H1 (cell line): ENCODE data around the gene SCUBE2. TPM values are rescaled to one million over a fixed set of nuclear protein-coding genes. Genes with fewer than 3 reads are reported as not detected.

ENCODE experiments used
- CTCF ChIA-PET: fragments of 300-600 bp; sonication (Branson Sonifier 250); formaldehyde crosslinking; loops from one replicate; lab custom pipeline; 2021; ENCODE audit not compliant: partially characterized antibody; lab: Charles Lee
- POLR2A ChIA-PET: fragments of 300-600 bp; sonication (Branson Sonifier 250); formaldehyde crosslinking; loops from one replicate; lab custom pipeline; 2021; ENCODE audit warnings: inconsistent platforms; ENCODE audit not compliant: partially characterized antibody; lab: Charles Lee
- DNase-seq, 2 experiments: peaks; one replicate each; pipeline versions ENCODE4 v3.0.0 to v3.0.0-alpha.2; 2010 to 2022; ENCODE audit warnings: low spot score in 2 of 2, low read depth in 1 of 2, mixed read lengths in 1 of 2
- FAIRE-seq: peaks from 2 replicates; lab custom pipeline; 2011; peaks lifted over from hg19 to GRCh38; lab: Jason Lieb, UNC
- H2AFZ ChIP-seq: 2 replicates; pipeline ENCODE4 v1.8.1; 2012; ENCODE audit warnings: low read length, inconsistent platforms
- H2AK5ac ChIP-seq: 2 replicates; pipeline ENCODE4 v1.6.1; 2013; ENCODE audit warnings: low read depth, low read length
- H2BK120ac ChIP-seq: replicated peaks from 2 replicates; pipeline ENCODE3; 2013; ENCODE audit warnings: low read depth, low read length, inconsistent platforms
- H2BK12ac ChIP-seq: 2 replicates; pipeline ENCODE4 v1.6.1; 2013; ENCODE audit warnings: low read depth, low read length
- H2BK15ac ChIP-seq: 2 replicates; pipeline ENCODE4 v1.6.1; 2013; ENCODE audit warnings: low read length
- H2BK20ac ChIP-seq: 2 replicates; pipeline ENCODE4 v1.6.1; 2013; ENCODE audit warnings: low read length
- H2BK5ac ChIP-seq: 2 replicates; pipeline ENCODE4 v1.6.1; 2013; ENCODE audit warnings: low read depth, low read length
- H3K14ac ChIP-seq: 2 replicates; pipeline ENCODE4 v1.6.1; 2013; ENCODE audit warnings: inconsistent platforms; ENCODE audit not compliant: insufficient read length
- H3K18ac ChIP-seq: 2 replicates; pipeline ENCODE4 v1.6.1; 2013; ENCODE audit warnings: low read length; ENCODE audit errors: extremely low read depth
- H3K23ac ChIP-seq: 2 replicates; pipeline ENCODE4 v1.6.1; 2013; ENCODE audit warnings: inconsistent platforms; ENCODE audit not compliant: insufficient read length
- H3K23me2 ChIP-seq: 2 replicates; pipeline ENCODE4 v1.6.1; 2013; ENCODE audit warnings: low read depth, low read length
- H3K27ac ChIP-seq: 2 replicates; pipeline ENCODE4 v1.6.1; 2011; ENCODE audit warnings: low read depth, low read length, inconsistent platforms
- H3K27me3 ChIP-seq, 4 experiments: replicated peaks in 1 of 4; 1 replicate in 1 of 4; 2 replicates in 3 of 4; pipeline versions ENCODE4 v1.6.1 to v1.8.1; 2011 to 2013; ENCODE audit warnings: low read length in 3 of 4, mild to moderate bottlenecking in 3 of 4, inconsistent platforms in 2 of 4, mixed read lengths in 2 of 4, moderate library complexity in 1 of 4; ENCODE audit not compliant: control insufficient read depth in 3 of 4, insufficient read depth in 3 of 4; ENCODE audit errors: extremely low read depth in 1 of 4
- H3K36me3 ChIP-seq, 4 experiments: 2 replicates each; pipeline versions ENCODE4 v1.6.1 to v1.8.1; 2011 to 2013; ENCODE audit warnings: mild to moderate bottlenecking in 4 of 4, low read length in 3 of 4, moderate library complexity in 2 of 4, control low read depth in 1 of 4, inconsistent platforms in 1 of 4; ENCODE audit not compliant: insufficient read depth in 4 of 4, control insufficient read depth in 2 of 4
- H3K4ac ChIP-seq: replicated peaks from 2 replicates; pipeline ENCODE3; 2013; ENCODE audit warnings: low read length, low read depth, mixed read lengths, inconsistent platforms; ENCODE audit not compliant: insufficient read length
- H3K4me1 ChIP-seq, 4 experiments: replicated peaks in 1 of 4; 1 replicate in 1 of 4; 2 replicates in 3 of 4; pipeline versions ENCODE4 v1.6.1 to v1.8.1; 2011 to 2013; ENCODE audit warnings: low read length in 3 of 4, inconsistent platforms in 2 of 4, mixed read lengths in 1 of 4; ENCODE audit not compliant: insufficient read depth in 4 of 4, control insufficient read depth in 3 of 4
- H3K4me2 ChIP-seq, 2 experiments: 2 replicates each; pipeline versions ENCODE4 v1.6.1 to v1.8.1; 2011 to 2013; ENCODE audit warnings: low read depth in 2 of 2, low read length in 2 of 2, control low read depth in 1 of 2, inconsistent platforms in 1 of 2, mild to moderate bottlenecking in 1 of 2; ENCODE audit not compliant: insufficient read depth in 1 of 2
- H3K4me3 ChIP-seq, 4 experiments: fragments of 200-600, 300-600 bp in 1 of 4; sonication (generic), shearing (Covaris generic), sonication (Bioruptor Twin) in 1 of 4; 2 replicates each; pipeline versions ENCODE4 v1.5.1 to v1.8.1; 2011 to 2016; ENCODE audit warnings: low read length in 4 of 4, low read depth in 3 of 4, control low read depth in 2 of 4, inconsistent platforms in 2 of 4, mild to moderate bottlenecking in 2 of 4, mixed read lengths in 1 of 4, moderate library complexity in 1 of 4; ENCODE audit not compliant: insufficient read depth in 2 of 4; ENCODE audit errors: extremely low read depth in 1 of 4
- H3K56ac ChIP-seq: replicated peaks from 2 replicates; pipeline ENCODE3; 2013; ENCODE audit warnings: low read depth, mild to moderate bottlenecking, mixed read lengths, low read length, inconsistent platforms; ENCODE audit not compliant: insufficient read length
- H3K79me1 ChIP-seq: 2 replicates; pipeline ENCODE4 v1.6.1; 2013; ENCODE audit warnings: low read depth, low read length, control low read depth
- H3K79me2 ChIP-seq, 2 experiments: 2 replicates each; pipeline versions ENCODE4 v1.6.1 to v1.8.1; 2012 to 2013; ENCODE audit warnings: low read length in 2 of 2, mild to moderate bottlenecking in 2 of 2, inconsistent platforms in 1 of 2; ENCODE audit not compliant: insufficient read depth in 2 of 2, control insufficient read depth in 1 of 2
- H3K9ac ChIP-seq, 4 experiments: replicated peaks in 1 of 4; 1 replicate in 1 of 4; 2 replicates in 3 of 4; pipeline versions ENCODE4 v1.6.1 to v1.8.1; 2011 to 2013; ENCODE audit warnings: low read depth in 3 of 4, low read length in 3 of 4, control low read depth in 2 of 4, mild to moderate bottlenecking in 2 of 4, moderate library complexity in 2 of 4, inconsistent platforms in 1 of 4; ENCODE audit errors: extremely low read depth in 1 of 4
- H3K9me3 ChIP-seq, 2 experiments: 2 replicates each; pipeline versions ENCODE4 v1.6.1 to v1.8.1; 2012 to 2013; ENCODE audit warnings: mild to moderate bottlenecking in 2 of 2, moderate library complexity in 2 of 2, control low read depth in 1 of 2, inconsistent platforms in 1 of 2, low read depth in 1 of 2, low read length in 1 of 2, mixed read lengths in 1 of 2; ENCODE audit not compliant: insufficient read depth in 2 of 2
- H4K20me1 ChIP-seq, 2 experiments: replicated peaks in 1 of 2; 2 replicates each; pipeline versions ENCODE3 to v1.8.1; 2011 to 2013; ENCODE audit warnings: inconsistent platforms in 2 of 2, low read length in 2 of 2, mild to moderate bottlenecking in 1 of 2; ENCODE audit not compliant: insufficient read depth in 2 of 2, control insufficient read depth in 1 of 2
- H4K5ac ChIP-seq: 2 replicates; pipeline ENCODE4 v1.6.1; 2013; ENCODE audit warnings: low read length, low read depth, mixed read lengths, inconsistent platforms; ENCODE audit not compliant: insufficient read length
- H4K8ac ChIP-seq: 2 replicates; pipeline ENCODE4 v1.8.0; 2013; ENCODE audit warnings: mild to moderate bottlenecking, moderate library complexity, low read length, inconsistent platforms; ENCODE audit not compliant: insufficient read depth; ENCODE audit errors: extremely low read depth
- H4K91ac ChIP-seq: replicated peaks from 2 replicates; pipeline ENCODE3; 2013; ENCODE audit warnings: low read length, mixed read lengths, inconsistent platforms; ENCODE audit not compliant: insufficient read length
- RAD21 ChIP-seq, 2 experiments: IDR thresholded peaks in 1 of 2; conservative IDR thresholded peaks in 1 of 2; 2 replicates each; pipeline ENCODE4 v1.6.1; 2011; ENCODE audit warnings: low read depth in 2 of 2, low read length in 2 of 2, improper control_type of control experiment in 1 of 2, inconsistent platforms in 1 of 2, mild to moderate bottlenecking in 1 of 2, moderate library complexity in 1 of 2
- SIN3A ChIP-seq, 2 experiments: IDR thresholded peaks in 1 of 2; conservative IDR thresholded peaks in 1 of 2; 2 replicates each; pipeline ENCODE4 v1.6.1; 2011 to 2012; ENCODE audit warnings: low read length in 2 of 2, improper control_type of control experiment in 1 of 2, low read depth in 1 of 2, mild to moderate bottlenecking in 1 of 2
- YY1 ChIP-seq: IDR thresholded peaks from 2 replicates; pipeline ENCODE4 v1.6.1; 2011; ENCODE audit warnings: low read depth, mild to moderate bottlenecking, low read length
- WGBS, 2 experiments: shearing (Covaris generic) in 1 of 2; methylation state at CpG; one replicate each; pipeline versions ENCODE4 v1.1.6 to v1.1.7; 2013 to 2015; ENCODE audit warnings: low lambda C conversion rate in 2 of 2, mixed read lengths in 2 of 2, inconsistent platforms in 1 of 2, low coverage in 1 of 2, missing lambda C conversion rate in 1 of 2; ENCODE audit not compliant: insufficient replicate concordance in 2 of 2, insufficient coverage in 1 of 2, insufficient read length in 1 of 2; ENCODE audit errors: extremely low coverage in 1 of 2, missing lambda C conversion rate in 1 of 2; 5-methylcytosine and 5-hydroxymethylcytosine counted together
- polyA plus RNA-seq, 7 experiments: library from polyadenylated mRNA; depleted of rRNA in 3 of 7; stranded (reverse) in 5 of 7; unstranded in 2 of 7; fragments of >200 nt in 5 of 7; fragments of 200-250 nt in 2 of 7; gene quantifications; 1 replicate in 5 of 7; 2 replicates in 1 of 7; 4 replicates in 1 of 7; pipeline versions ENCODE4 v1.2.1 to v1.2.3, GENCODE V29; 2011 to 2013; ENCODE audit warnings: missing spikeins in 2 of 7, mixed read lengths in 2 of 7
- total RNA-seq: library from RNA; stranded (reverse); fragmentation: NEBNext Ultra II Directional; extraction: Animal tissue kit (Norgen Biotek cat#: 25700); gene quantifications from 2 replicates; pipeline ENCODE4 v1.2.1, GENCODE V29; 2021
- TF ChIP-seq, protein P1 (sequence below), 3 experiments: IDR thresholded peaks; 1 replicate in 2 of 3; 2 replicates in 1 of 3; pipeline versions ENCODE4 v1.5.1 to v1.6.1; 2011; ENCODE audit warnings: low read length in 3 of 3, mild to moderate bottlenecking in 3 of 3, inconsistent platforms in 2 of 3, low read depth in 1 of 3, moderate library complexity in 1 of 3; ENCODE audit not compliant: insufficient read depth in 1 of 3; ENCODE audit errors: control extremely low read depth in 1 of 3

The SCUBE2 gene
- total and polyA plus RNA-seq, 2 of the 8 experiments (the other 6 are each of a cell fraction or from before 2014, with no cell fraction given) = 0.29 to 1.2 TPM

DNA sequence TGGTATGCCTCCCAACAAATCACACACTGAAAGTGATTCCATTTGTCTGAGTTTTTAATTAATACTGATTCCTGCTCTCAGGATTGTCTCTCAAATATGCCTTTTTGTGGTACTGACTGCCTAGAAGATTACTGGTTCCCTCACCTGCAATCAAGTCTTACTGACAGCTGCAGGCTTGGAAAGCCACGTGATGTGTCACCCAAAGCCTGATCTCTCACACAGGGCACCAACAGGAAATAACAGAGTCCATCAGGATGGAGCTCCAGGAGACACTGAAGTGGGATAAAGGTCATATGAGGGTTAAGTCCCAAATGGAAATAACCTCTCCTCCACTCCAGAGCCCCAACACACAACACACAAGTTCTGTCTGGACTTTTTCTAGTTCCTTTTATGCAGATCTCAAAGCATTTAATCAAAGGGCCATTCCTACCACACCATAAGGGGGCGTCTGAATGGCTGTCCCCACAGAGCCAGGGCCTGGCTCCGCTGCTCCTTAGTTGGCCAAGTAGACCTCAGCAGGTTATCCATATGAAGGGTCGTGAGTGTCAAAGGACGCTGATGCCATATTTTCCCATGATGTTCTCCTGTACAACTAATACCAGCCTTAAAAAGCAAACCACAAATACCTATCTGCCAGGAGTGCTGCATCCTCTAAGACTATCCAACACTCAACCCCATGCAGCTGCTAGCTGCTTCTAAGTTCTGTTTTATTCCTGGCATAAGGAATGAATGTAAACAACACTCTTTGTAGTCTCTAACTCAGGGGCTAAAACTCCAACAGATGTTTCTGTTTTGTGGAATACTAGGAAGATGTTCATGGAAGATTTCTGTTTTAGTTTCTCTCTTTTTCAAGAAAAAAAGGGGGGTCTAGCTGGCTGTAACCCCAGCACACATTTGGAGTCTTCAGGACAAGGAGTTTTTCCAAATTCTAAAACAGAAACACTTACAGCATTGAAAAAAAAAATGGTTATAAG lies 13.0 kb downstream of the SCUBE2 start:
- Histone ChIP-seq H3K9me3 (no peaks in the 10 kb centered on the region), H3K79me1 (no peaks in the 10 kb centered on the region), H2BK5ac (no peak overlapping the region), H3K4ac (no peak overlapping the region), H3K9ac (no peak overlapping the region), H3K23ac (no peak overlapping the region), H2BK12ac (no peak overlapping the region), H3K4me3 (no peak overlapping the region), H3K36me3 (no peaks in the 10 kb centered on the region), H3K27me3 (no peaks in the 10 kb centered on the region), H2AFZ (no peak overlapping the region), H3K18ac (no peak overlapping the region), H4K20me1 (no peaks in the 10 kb centered on the region)
- POLR2A ChIA-PET = no interaction called here
- DNase-seq = peak in 1 of 2 experiments; percentile 46
- TF ChIP-seq SIN3A (conservative IDR thresholded peaks at IDR 0.05 in 1 of 2, IDR thresholded peaks at IDR 0.05 in 1 of 2; ENCODE audit: low read depth in 1 of 2, low read length in 2 of 2) = no peak
- TF ChIP-seq YY1 = no peak
- peak; percentile 26 to 52; a peak in 3 of 4 replicates for TF ChIP-seq RAD21 (IDR thresholded peaks at IDR 0.05 in 1 of 2, conservative IDR thresholded peaks at IDR 0.05 in 1 of 2; ENCODE audit: low read depth in 2 of 2, low read length in 2 of 2)
- TF ChIP-seq, protein P1, sequence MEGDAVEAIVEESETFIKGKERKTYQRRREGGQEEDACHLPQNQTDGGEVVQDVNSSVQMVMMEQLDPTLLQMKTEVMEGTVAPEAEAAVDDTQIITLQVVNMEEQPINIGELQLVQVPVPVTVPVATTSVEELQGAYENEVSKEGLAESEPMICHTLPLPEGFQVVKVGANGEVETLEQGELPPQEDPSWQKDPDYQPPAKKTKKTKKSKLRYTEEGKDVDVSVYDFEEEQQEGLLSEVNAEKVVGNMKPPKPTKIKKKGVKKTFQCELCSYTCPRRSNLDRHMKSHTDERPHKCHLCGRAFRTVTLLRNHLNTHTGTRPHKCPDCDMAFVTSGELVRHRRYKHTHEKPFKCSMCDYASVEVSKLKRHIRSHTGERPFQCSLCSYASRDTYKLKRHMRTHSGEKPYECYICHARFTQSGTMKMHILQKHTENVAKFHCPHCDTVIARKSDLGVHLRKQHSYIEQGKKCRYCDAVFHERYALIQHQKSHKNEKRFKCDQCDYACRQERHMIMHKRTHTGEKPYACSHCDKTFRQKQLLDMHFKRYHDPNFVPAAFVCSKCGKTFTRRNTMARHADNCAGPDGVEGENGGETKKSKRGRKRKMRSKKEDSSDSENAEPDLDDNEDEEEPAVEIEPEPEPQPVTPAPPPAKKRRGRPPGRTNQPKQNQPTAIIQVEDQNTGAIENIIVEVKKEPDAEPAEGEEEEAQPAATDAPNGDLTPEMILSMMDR (IDR thresholded peaks at IDR 0.05; ENCODE audit: control extremely low read depth in 1 of 3, insufficient read depth in 1 of 3, low read depth in 1 of 3, low read length in 3 of 3) = peak; percentile 46 to 62 (median 54)
- TF ChIP-seq, all 59 proteins: peak for 2
- no peaks in the 10 kb centered on the region for H3K23me2 ChIP-seq
- no peak overlapping the region for H2BK15ac ChIP-seq
- WGBS, 2 experiments = 80% methylated on average over 5 of the region's 5 CpGs; no CpG with 5 or more reads in 1 of the 2 experiments
- no peaks in the 10 kb centered on the region for H3K79me2 ChIP-seq
- H3K14ac ChIP-seq = no peak overlapping the region
- CTCF ChIA-PET = interaction anchor here (0.6 to 14.0 kb wide), 12 partner anchors 10 to 116 kb away, joined by 3 to 177 read pairs (median 4); partner anchors contain the start of gene SCUBE2
- H4K5ac ChIP-seq = no peak overlapping the region
- H2BK120ac ChIP-seq = no peak overlapping the region
- H2AK5ac ChIP-seq = no peak overlapping the region
- H3K27ac ChIP-seq = no peak overlapping the region
- H3K4me1 ChIP-seq = no peaks in the 10 kb centered on the region; a peak in 1 of 7 replicates
- H4K91ac ChIP-seq = no peak overlapping the region
- H3K56ac ChIP-seq = no peak overlapping the region
- no peak overlapping the region for H2BK20ac ChIP-seq
- no peak overlapping the region for H4K8ac ChIP-seq
- H3K4me2 ChIP-seq = no peak overlapping the region
- FAIRE-seq = no peak
